Measurements from ENCODE around the gene TARDBP.

TARDBP gene

GRCh38 chr1:10975567-10976326, 36.7 kb upstream of the TARDBP start:
- Histone ChIP-seq H3K4me2 (ENCODE audit: low read length) (no peak overlapping the region), H3K79me2 (ENCODE audit: control insufficient read depth, insufficient read depth, low read length, poor library complexity) (no peaks in the 10 kb centered on the region), H3K36me3 (ENCODE audit: control insufficient read depth in 1 of 2, insufficient read depth in 2 of 2, low read length in 2 of 2) (no peaks in the 10 kb centered on the region), H4K12ac (ENCODE audit: low read depth, low read length) (no peak overlapping the region), H4K8ac (ENCODE audit: low read depth, low read length) (no peak overlapping the region), H3K4me1 (ENCODE audit: control insufficient read depth in 1 of 2, insufficient read depth in 2 of 2, low read length in 2 of 2) (peaks cover 2 to 6% of the 10 kb centered on the region in 2 experiments), H2BK12ac (ENCODE audit: low read length) (no peak overlapping the region), H2BK120ac (ENCODE audit: insufficient read depth, low read length, poor library complexity) (no peak overlapping the region), H2AK5ac (ENCODE audit: low read length) (no peak overlapping the region), H3K4me3 (ENCODE audit: low read depth, low read length) (no peak overlapping the region), H2BK5ac (ENCODE audit: low read depth, low read length, poor library complexity) (no peak overlapping the region), H3K79me1 (ENCODE audit: low read length) (no peaks in the 10 kb centered on the region), H3K27ac (ENCODE audit: low read depth, low read length) (no peak overlapping the region), H3K27me3 (ENCODE audit: insufficient read depth, low read length) (no peaks in the 10 kb centered on the region), H3K18ac (ENCODE audit: low read length) (no peak overlapping the region), H3K9me3 (ENCODE audit: insufficient read depth, low read depth, low read length) (no peaks in the 10 kb centered on the region), H3K4ac (ENCODE audit: low read depth, low read length) (no peak overlapping the region), H3K9ac (ENCODE audit: low read length) (no peak overlapping the region), H3K23ac (ENCODE audit: low read length) (no peak overlapping the region), H3K14ac (ENCODE audit: low read length) (no peak overlapping the region), H4K91ac (ENCODE audit: low read depth, low read length) (no peak overlapping the region), H2AFZ (ENCODE audit: insufficient read depth, low read length, poor library complexity) (no peak overlapping the region)
- DNase-seq = peak in 1 of 2 donors; percentile 48
- WGBS (ENCODE audit: extremely low coverage, insufficient coverage, insufficient read length) = no CpG with 5 or more reads among the region's 19 CpGs

DNA sequence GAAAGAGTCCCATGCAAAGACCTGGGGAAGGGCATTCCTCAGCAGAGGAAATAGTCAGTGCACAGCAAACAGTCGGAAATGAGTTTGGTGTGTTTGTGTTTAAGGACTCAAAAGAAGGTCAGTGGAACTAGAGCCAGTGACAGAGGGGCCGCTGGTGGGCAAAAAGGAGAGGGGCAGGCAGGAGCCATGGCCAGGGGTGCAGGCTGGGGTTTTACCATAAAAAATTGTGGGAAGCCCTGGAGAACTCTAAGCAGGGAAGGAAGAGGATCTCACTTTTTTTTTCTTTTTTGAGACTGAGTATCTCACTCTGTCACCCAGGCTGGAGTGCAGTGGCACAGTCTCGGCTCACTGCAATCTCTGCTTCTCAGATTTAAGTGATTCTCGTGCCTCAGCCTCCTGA, 33.7 kb upstream of the TARDBP start:
- Histone ChIP-seq H3K27ac (ENCODE audit: low read depth, low read length) (no peak overlapping the region), H2BK120ac (ENCODE audit: insufficient read depth, low read length, poor library complexity) (no peak overlapping the region), H3K23ac (ENCODE audit: low read length) (no peak overlapping the region), H3K79me2 (ENCODE audit: control insufficient read depth, insufficient read depth, low read length, poor library complexity) (no peaks in the 10 kb centered on the region), H3K18ac (ENCODE audit: low read length) (no peak overlapping the region), H3K9ac (ENCODE audit: low read length) (no peak overlapping the region), H2AFZ (ENCODE audit: insufficient read depth, low read length, poor library complexity) (no peak overlapping the region), H3K14ac (ENCODE audit: low read length) (no peak overlapping the region), H3K4me2 (ENCODE audit: low read length) (no peak overlapping the region), H3K27me3 (ENCODE audit: insufficient read depth, low read length) (no peaks in the 10 kb centered on the region), H3K4ac (ENCODE audit: low read depth, low read length) (no peak overlapping the region), H4K91ac (ENCODE audit: low read depth, low read length) (no peak overlapping the region), H3K79me1 (ENCODE audit: low read length) (no peaks in the 10 kb centered on the region), H2AK5ac (ENCODE audit: low read length) (no peak overlapping the region), H4K8ac (ENCODE audit: low read depth, low read length) (no peak overlapping the region), H2BK12ac (ENCODE audit: low read length) (no peak overlapping the region), H3K4me3 (ENCODE audit: low read depth, low read length) (no peak overlapping the region), H3K36me3 (ENCODE audit: control insufficient read depth in 1 of 2, insufficient read depth in 2 of 2, low read length in 2 of 2) (no peaks in the 10 kb centered on the region), H3K4me1 (ENCODE audit: control insufficient read depth in 1 of 2, insufficient read depth in 2 of 2, low read length in 2 of 2) (peaks cover 2 to 6% of the 10 kb centered on the region in 2 experiments), H2BK5ac (ENCODE audit: low read depth, low read length, poor library complexity) (no peak overlapping the region), H3K9me3 (ENCODE audit: insufficient read depth, low read depth, low read length) (no peaks in the 10 kb centered on the region), H4K12ac (ENCODE audit: low read depth, low read length) (no peak overlapping the region)
- no peak for DNase-seq
- no CpG with 5 or more reads among the region's 4 CpGs for WGBS (ENCODE audit: extremely low coverage, insufficient coverage, insufficient read length)

DNA sequence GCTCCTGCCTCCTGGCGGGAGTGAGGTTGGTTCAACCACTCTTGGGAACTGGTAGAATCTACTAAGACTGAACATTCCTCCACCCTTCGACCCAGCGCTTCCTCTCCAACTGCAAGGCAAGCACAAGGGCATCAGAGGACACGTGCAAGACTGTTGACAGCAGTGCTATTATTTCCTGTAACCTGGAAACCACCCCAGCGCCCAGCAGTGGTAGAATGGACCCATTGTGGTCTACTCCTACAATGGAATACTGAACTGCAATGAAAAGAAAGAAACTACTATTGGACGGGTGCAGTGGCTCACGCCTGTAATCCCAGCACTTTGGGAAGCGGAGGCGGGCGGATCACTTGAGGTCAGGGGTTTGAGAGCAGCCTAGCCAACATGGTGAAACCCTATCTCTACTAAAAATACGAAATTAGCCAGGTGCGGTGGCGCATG, 33.0 kb upstream of the TARDBP start:
- Histone ChIP-seq H3K9ac (ENCODE audit: low read length) (no peak overlapping the region), H3K4ac (ENCODE audit: low read depth, low read length) (no peak overlapping the region), H3K4me2 (ENCODE audit: low read length) (no peak overlapping the region), H2AFZ (ENCODE audit: insufficient read depth, low read length, poor library complexity) (no peak overlapping the region), H4K12ac (ENCODE audit: low read depth, low read length) (no peak overlapping the region), H3K14ac (ENCODE audit: low read length) (no peak overlapping the region), H3K27me3 (ENCODE audit: insufficient read depth, low read length) (no peaks in the 10 kb centered on the region), H3K4me1 (ENCODE audit: control insufficient read depth in 1 of 2, insufficient read depth in 2 of 2, low read length in 2 of 2) (peaks cover 2 to 6% of the 10 kb centered on the region in 2 experiments), H2AK5ac (ENCODE audit: low read length) (no peak overlapping the region), H3K23ac (ENCODE audit: low read length) (no peak overlapping the region), H3K4me3 (ENCODE audit: low read depth, low read length) (no peak overlapping the region), H3K36me3 (ENCODE audit: control insufficient read depth in 1 of 2, insufficient read depth in 2 of 2, low read length in 2 of 2) (no peaks in the 10 kb centered on the region), H3K79me1 (ENCODE audit: low read length) (no peaks in the 10 kb centered on the region), H2BK12ac (ENCODE audit: low read length) (no peak overlapping the region), H3K18ac (ENCODE audit: low read length) (no peak overlapping the region), H4K8ac (ENCODE audit: low read depth, low read length) (no peak overlapping the region), H3K79me2 (ENCODE audit: control insufficient read depth, insufficient read depth, low read length, poor library complexity) (no peaks in the 10 kb centered on the region), H4K91ac (ENCODE audit: low read depth, low read length) (no peak overlapping the region), H2BK120ac (ENCODE audit: insufficient read depth, low read length, poor library complexity) (no peak overlapping the region), H2BK5ac (ENCODE audit: low read depth, low read length, poor library complexity) (no peak overlapping the region), H3K9me3 (ENCODE audit: insufficient read depth, low read depth, low read length) (no peaks in the 10 kb centered on the region), H3K27ac (ENCODE audit: low read depth, low read length) (no peak overlapping the region)
- no CpG with 5 or more reads among the region's 13 CpGs for WGBS (ENCODE audit: extremely low coverage, insufficient coverage, insufficient read length)
- no peak for DNase-seq

GRCh38 chr1:10980094-10980577, 32.3 kb upstream of the TARDBP start:
- H3K27ac ChIP-seq (ENCODE audit: low read depth, low read length) = no peak overlapping the region
- H2AFZ ChIP-seq (ENCODE audit: insufficient read depth, low read length, poor library complexity) = no peak overlapping the region
- H3K4me1 ChIP-seq (ENCODE audit: control insufficient read depth in 1 of 2, insufficient read depth in 2 of 2, low read length in 2 of 2) = peaks cover 2 to 6% of the 10 kb centered on the region in 2 experiments
- no peak overlapping the region for H3K18ac ChIP-seq (ENCODE audit: low read length)
- peak in 1 of 2 donors; percentile 16 for DNase-seq
- no peak overlapping the region for H4K91ac ChIP-seq (ENCODE audit: low read depth, low read length)
- no peak overlapping the region for H4K8ac ChIP-seq (ENCODE audit: low read depth, low read length)
- no peak overlapping the region for H2BK12ac ChIP-seq (ENCODE audit: low read length)
- H3K9ac ChIP-seq (ENCODE audit: low read length) = no peak overlapping the region
- no peak overlapping the region for H3K4me2 ChIP-seq (ENCODE audit: low read length)
- no peaks in the 10 kb centered on the region for H3K36me3 ChIP-seq (ENCODE audit: control insufficient read depth in 1 of 2, insufficient read depth in 2 of 2, low read length in 2 of 2)
- H3K27me3 ChIP-seq (ENCODE audit: insufficient read depth, low read length) = no peaks in the 10 kb centered on the region
- no peak overlapping the region for H2BK5ac ChIP-seq (ENCODE audit: low read depth, low read length, poor library complexity)
- no peak overlapping the region for H3K4ac ChIP-seq (ENCODE audit: low read depth, low read length)
- no peaks in the 10 kb centered on the region for H3K9me3 ChIP-seq (ENCODE audit: insufficient read depth, low read depth, low read length)
- no peaks in the 10 kb centered on the region for H3K79me1 ChIP-seq (ENCODE audit: low read length)
- H3K14ac ChIP-seq (ENCODE audit: low read length) = no peak overlapping the region
- no peaks in the 10 kb centered on the region for H3K79me2 ChIP-seq (ENCODE audit: control insufficient read depth, insufficient read depth, low read length, poor library complexity)
- H2BK120ac ChIP-seq (ENCODE audit: insufficient read depth, low read length, poor library complexity) = no peak overlapping the region
- H3K4me3 ChIP-seq (ENCODE audit: low read depth, low read length) = no peak overlapping the region
- no CpG with 5 or more reads among the region's 15 CpGs for WGBS (ENCODE audit: extremely low coverage, insufficient coverage, insufficient read length)
- H2AK5ac ChIP-seq (ENCODE audit: low read length) = no peak overlapping the region
- no peak overlapping the region for H4K12ac ChIP-seq (ENCODE audit: low read depth, low read length)
- H3K23ac ChIP-seq (ENCODE audit: low read length) = no peak overlapping the region

Data from trophoblast cell (in vitro differentiated cells and primary cell).